Testis (tissue), 2 donors: Measurements from ENCODE around the gene TSC22D1.

Experiments
- POLR2A ChIP-seq: fragments of 450-650 bp; IDR thresholded peaks from one replicate; pipeline ENCODE4 v1.6.1; 2017; ENCODE audit warnings: antibody characterized with exemption, mild to moderate bottlenecking, moderate library complexity
- TF ChIP-seq, protein P1 (sequence below), 3 experiments: fragments of 450-650 bp in 2 of 3; fragments of 200-600 bp in 1 of 3; sonication (generic) in 1 of 3; IDR thresholded peaks; one replicate each; pipeline ENCODE4 v1.5.1; 2016 to 2019; ENCODE audit warnings: antibody characterized with exemption in 3 of 3, mild to moderate bottlenecking in 2 of 3, moderate library complexity in 1 of 3

DNA sequence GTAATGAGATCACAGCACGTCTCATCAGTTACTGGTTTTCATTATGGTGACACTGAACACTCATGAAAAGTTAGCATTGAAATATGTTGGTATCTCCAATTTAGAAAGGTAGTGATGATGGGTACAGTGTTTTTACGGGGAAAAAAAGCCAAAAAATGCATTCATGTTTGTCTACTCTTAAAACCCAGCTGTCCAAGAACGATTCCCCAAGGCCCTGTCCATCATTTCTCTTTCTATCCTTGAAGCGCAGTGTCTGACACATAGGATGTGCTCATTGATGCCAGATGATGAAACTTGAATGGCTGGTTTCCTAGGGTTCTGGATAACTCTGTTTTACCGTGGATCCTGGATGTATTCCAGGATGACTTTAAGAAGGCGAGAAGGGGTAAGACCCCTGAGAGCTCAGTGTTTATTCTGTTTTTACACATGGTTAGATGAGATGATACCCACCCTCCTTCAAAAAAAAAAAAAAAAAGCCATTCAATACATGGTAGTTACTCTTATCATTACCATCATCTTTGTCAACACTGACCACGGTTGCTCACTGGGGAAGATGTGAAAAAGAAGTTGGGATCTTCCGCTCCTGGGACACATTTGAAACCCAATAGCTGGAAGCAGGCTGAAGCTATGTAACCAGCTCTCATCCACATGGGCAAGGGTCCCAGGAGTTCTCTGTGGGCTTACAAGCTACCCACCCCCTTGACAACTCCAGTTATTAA lies 180.0 kb downstream of the TSC22D1 start:
- TF ChIP-seq, protein P1, sequence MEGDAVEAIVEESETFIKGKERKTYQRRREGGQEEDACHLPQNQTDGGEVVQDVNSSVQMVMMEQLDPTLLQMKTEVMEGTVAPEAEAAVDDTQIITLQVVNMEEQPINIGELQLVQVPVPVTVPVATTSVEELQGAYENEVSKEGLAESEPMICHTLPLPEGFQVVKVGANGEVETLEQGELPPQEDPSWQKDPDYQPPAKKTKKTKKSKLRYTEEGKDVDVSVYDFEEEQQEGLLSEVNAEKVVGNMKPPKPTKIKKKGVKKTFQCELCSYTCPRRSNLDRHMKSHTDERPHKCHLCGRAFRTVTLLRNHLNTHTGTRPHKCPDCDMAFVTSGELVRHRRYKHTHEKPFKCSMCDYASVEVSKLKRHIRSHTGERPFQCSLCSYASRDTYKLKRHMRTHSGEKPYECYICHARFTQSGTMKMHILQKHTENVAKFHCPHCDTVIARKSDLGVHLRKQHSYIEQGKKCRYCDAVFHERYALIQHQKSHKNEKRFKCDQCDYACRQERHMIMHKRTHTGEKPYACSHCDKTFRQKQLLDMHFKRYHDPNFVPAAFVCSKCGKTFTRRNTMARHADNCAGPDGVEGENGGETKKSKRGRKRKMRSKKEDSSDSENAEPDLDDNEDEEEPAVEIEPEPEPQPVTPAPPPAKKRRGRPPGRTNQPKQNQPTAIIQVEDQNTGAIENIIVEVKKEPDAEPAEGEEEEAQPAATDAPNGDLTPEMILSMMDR (IDR thresholded peaks at IDR 0.05) = no peak
- TF ChIP-seq POLR2A = no peak
